Endothelial cell of umbilical vein (primary cell): ENCODE measurements around the gene VSIR. TPM values are rescaled to one million over a fixed set of nuclear protein-coding genes. Genes with fewer than 3 reads are reported as not detected.

Experiments used
- BruUV-seq: library from RNA; stranded (reverse); fragments of 400-500 nt; replicated peaks from 2 replicates; lab custom pipeline; 2021; lab: Mats Ljungman, UMichigan
- CTCF ChIA-PET: fragments of 300-600, 350-600 bp; sonication (Branson Sonifier 250); formaldehyde crosslinking; loops from one replicate; lab custom pipeline; 2021; ENCODE audit warnings: antibody characterized with exemption, inconsistent platforms; lab: Charles Lee
- POLR2A ChIA-PET: fragments of 300-600, 350-600 bp; sonication (Branson Sonifier 250); formaldehyde crosslinking; loops from one replicate; lab custom pipeline; 2021; ENCODE audit warnings: antibody characterized with exemption, inconsistent platforms; lab: Charles Lee
- DNase-seq: peaks from one replicate; pipeline ENCODE4 v3.0.0-alpha.2; 2011; ENCODE audit warnings: low read depth, low spot score
- FAIRE-seq: peaks from 2 replicates; lab custom pipeline; 2011; peaks lifted over from hg19 to GRCh38; lab: Jason Lieb, UNC
- H2AFZ ChIP-seq: 2 replicates; pipeline ENCODE4 v1.6.0; 2012; ENCODE audit warnings: low read depth, low read length, control low read depth, inconsistent platforms
- H3K27ac ChIP-seq: 2 replicates; pipeline ENCODE4 v1.5.1; 2011; ENCODE audit warnings: low read depth, mild to moderate bottlenecking, control low read depth, low read length, moderate library complexity; ENCODE audit not compliant: insufficient read depth
- H3K27me3 ChIP-seq, 2 experiments: 2 replicates each; pipeline versions ENCODE4 v1.6.0 to v1.6.1; 2011; ENCODE audit warnings: low read length in 2 of 2, mixed read lengths in 1 of 2; ENCODE audit not compliant: control insufficient read depth in 2 of 2, insufficient read depth in 2 of 2
- H3K36me3 ChIP-seq, 2 experiments: 2 replicates in 1 of 2; 3 replicates in 1 of 2; pipeline ENCODE4 v1.5.1; 2011; ENCODE audit warnings: low read length in 2 of 2, mild to moderate bottlenecking in 1 of 2, moderate library complexity in 1 of 2; ENCODE audit not compliant: control insufficient read depth in 2 of 2, insufficient read depth in 2 of 2; ENCODE audit errors: extremely low read depth in 1 of 2
- H3K4me1 ChIP-seq: 3 replicates; pipeline ENCODE4 v1.5.1; 2011; ENCODE audit warnings: mild to moderate bottlenecking, low read length; ENCODE audit not compliant: control insufficient read depth, insufficient read depth; ENCODE audit errors: extremely low read depth
- H3K4me2 ChIP-seq: 2 replicates; pipeline ENCODE4 v1.6.1; 2011; ENCODE audit warnings: low read length, control low read depth, mixed read lengths; ENCODE audit not compliant: insufficient read depth
- H3K4me3 ChIP-seq, 3 experiments: fragments of 200-600 bp in 1 of 3; sonication (generic), shearing (Covaris generic) in 1 of 3; replicated peaks in 1 of 3; 2 replicates each; pipeline ENCODE4 v1.5.1; 2011 to 2016; ENCODE audit warnings: control low read depth in 3 of 3, low read length in 3 of 3, mild to moderate bottlenecking in 2 of 3, inconsistent platforms in 1 of 3, low read depth in 1 of 3, moderate library complexity in 1 of 3; ENCODE audit not compliant: insufficient read depth in 1 of 3
- H3K79me2 ChIP-seq: 2 replicates; pipeline ENCODE4 v1.6.0; 2012; ENCODE audit warnings: low read length, inconsistent platforms; ENCODE audit not compliant: control insufficient read depth, insufficient read depth
- H3K9ac ChIP-seq: replicated peaks from 2 replicates; pipeline ENCODE3; 2011; ENCODE audit warnings: low read length, control low read depth; ENCODE audit not compliant: insufficient read depth; ENCODE audit errors: extremely low read depth
- H3K9me1 ChIP-seq: replicated peaks from 3 replicates; pipeline ENCODE4 v1.6.0; 2011; ENCODE audit warnings: mild to moderate bottlenecking, low read length; ENCODE audit not compliant: control insufficient read depth, insufficient read depth; ENCODE audit errors: extremely low read depth
- H3K9me3 ChIP-seq: replicated peaks from 2 replicates; pipeline ENCODE4 v1.5.1; 2012; ENCODE audit warnings: low read length, inconsistent platforms; ENCODE audit not compliant: control insufficient read depth, insufficient read depth
- H4K20me1 ChIP-seq: replicated peaks from 2 replicates; pipeline ENCODE3; 2011; ENCODE audit warnings: mild to moderate bottlenecking, low read length; ENCODE audit not compliant: control insufficient read depth, insufficient read depth; ENCODE audit errors: extremely low read depth
- CTCF ChIP-seq, 2 donors: IDR thresholded peaks; 1 replicate in 1 of 2; 2 replicates in 1 of 2; pipeline ENCODE4 v1.5.1; 2011; ENCODE audit warnings: low read length in 2 of 2, mild to moderate bottlenecking in 2 of 2, moderate library complexity in 2 of 2, control low read depth in 1 of 2, inconsistent platforms in 1 of 2, low read depth in 1 of 2; ENCODE audit not compliant: insufficient read depth in 1 of 2; ENCODE audit errors: extremely low read depth in 1 of 2
- EZH2 ChIP-seq: IDR thresholded peaks from 2 replicates; pipeline ENCODE4 v1.6.1; 2012; ENCODE audit warnings: borderline replicate concordance, low read depth, mild to moderate bottlenecking, moderate library complexity, low read length, inconsistent platforms; ENCODE audit not compliant: severe bottlenecking
- FOS ChIP-seq: IDR thresholded peaks from 2 replicates; pipeline ENCODE4 v1.6.1; 2011; ENCODE audit warnings: mild to moderate bottlenecking, low read length, moderate library complexity, borderline replicate concordance; ENCODE audit not compliant: insufficient read depth
- GATA2 ChIP-seq: IDR thresholded peaks from 2 replicates; pipeline ENCODE4 v1.7.0; 2011; ENCODE audit warnings: low read depth, mild to moderate bottlenecking, moderate library complexity, mixed read lengths, low read length; ENCODE audit not compliant: insufficient read length, insufficient read depth
- JUN ChIP-seq: IDR thresholded peaks from 2 replicates; pipeline ENCODE4 v1.6.1; 2011; ENCODE audit warnings: borderline replicate concordance, low read depth; ENCODE audit not compliant: insufficient read length, insufficient read depth
- MYC ChIP-seq: IDR thresholded peaks from one replicate; pipeline ENCODE4 v1.6.1; 2011; ENCODE audit warnings: mild to moderate bottlenecking, low read depth, low read length
- POLR2A ChIP-seq: IDR thresholded peaks from 2 replicates; pipeline ENCODE4 v1.6.1; 2012; ENCODE audit warnings: low read depth, mild to moderate bottlenecking, control low read depth, low read length
- POLR2AphosphoS5 ChIP-seq: IDR thresholded peaks from 2 replicates; pipeline ENCODE4 v1.6.1; 2012; ENCODE audit warnings: low read depth, mild to moderate bottlenecking, control low read depth, low read length, moderate library complexity; ENCODE audit not compliant: insufficient read depth
- dilution Hi-C: fragments of 300-500 bp; cut with MboI; formaldehyde crosslinking; loops from one replicate; pipeline ENCODE4 v1.15.0; 2019; ENCODE audit warnings: low sequenced_read_pairs; ENCODE audit not compliant: extremely low pct_ligation_motif_present
- intact Hi-C: fragments of 100-400 bp; cut with micrococcal nuclease; formaldehyde crosslinking; loops from one replicate; pipeline ENCODE4 v1.10.0; 2022
- polyA plus RNA-seq, 4 experiments: library from polyadenylated mRNA; depleted of rRNA in 3 of 4; stranded (reverse) in 3 of 4; unstranded in 1 of 4; fragments of >200 nt; gene quantifications; 2 replicates each; pipeline versions ENCODE4 v1.2.1 to v1.2.3, GENCODE V29; 2011 to 2012; ENCODE audit warnings: missing spikeins in 1 of 4
- total RNA-seq: library from RNA; stranded (reverse); gene quantifications from 2 replicates; pipeline ENCODE4 v1.2.3, GENCODE V29; 2021
- TF ChIP-seq, protein P1 (sequence below): IDR thresholded peaks from 2 replicates; pipeline ENCODE4 v1.6.1; 2011; ENCODE audit not compliant: insufficient read depth, insufficient read length

VSIR gene
- total and polyA plus RNA-seq, 2 donors (not counting 3 experiments of a cell fraction or from before 2014, with no cell fraction given): 4.9 to 6.3 TPM

DNA sequence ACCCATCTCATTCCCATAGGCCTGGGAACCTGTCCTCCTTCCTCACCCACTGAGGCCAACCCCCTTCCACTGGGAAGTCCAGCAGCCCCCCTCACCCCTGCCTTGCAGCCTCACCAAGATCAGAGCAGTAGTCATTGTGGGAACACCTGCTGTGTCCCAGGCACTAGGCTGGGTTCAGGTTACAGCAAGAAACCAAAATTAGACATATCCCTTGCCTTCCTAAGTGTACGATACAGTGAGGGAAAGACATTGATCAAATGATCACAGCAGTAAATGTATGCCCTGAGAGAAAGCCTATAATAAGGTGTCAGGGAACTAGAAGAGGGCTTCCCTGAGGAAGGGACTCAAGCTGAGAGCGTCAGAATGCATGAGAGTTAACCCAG lies 36.8 kb downstream of the VSIR start:
- no TSS peak for BruUV-seq
- intact Hi-C loops (no loop called here), dilution Hi-C loops (no loop called here)
- H4K20me1 ChIP-seq: no peaks in the 10 kb centered on the region
- H3K36me3 ChIP-seq: no peaks in the 10 kb centered on the region
- no peak overlapping the region for H3K27ac ChIP-seq
- H3K79me2 ChIP-seq: no peaks in the 10 kb centered on the region
- H2AFZ ChIP-seq: no peak overlapping the region
- H3K9me3 ChIP-seq: no peaks in the 10 kb centered on the region
- CTCF ChIA-PET: interaction anchor here (1.9 kb wide), 1 partner anchor 8 kb away, joined by 5 read pairs; no protein-coding TSS in a partner anchor
- no peak for DNase-seq
- no peaks in the 10 kb centered on the region for H3K4me1 ChIP-seq
- H3K9ac ChIP-seq: no peak overlapping the region
- POLR2A ChIA-PET: no interaction called here
- no peak for TF ChIP-seq POLR2AphosphoS5
- no peak for TF ChIP-seq FOS
- no peak for TF ChIP-seq POLR2A
- TF ChIP-seq JUN: no peak
- TF ChIP-seq, protein P1, sequence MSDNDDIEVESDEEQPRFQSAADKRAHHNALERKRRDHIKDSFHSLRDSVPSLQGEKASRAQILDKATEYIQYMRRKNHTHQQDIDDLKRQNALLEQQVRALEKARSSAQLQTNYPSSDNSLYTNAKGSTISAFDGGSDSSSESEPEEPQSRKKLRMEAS: no peak
- TF ChIP-seq EZH2: no peak
- TF ChIP-seq CTCF (IDR thresholded peaks at IDR 0.05; ENCODE audit: extremely low read depth in 1 of 2, insufficient read depth in 1 of 2, low read depth in 1 of 2, low read length in 2 of 2): no peak
- TF ChIP-seq MYC: no peak
- no peak for TF ChIP-seq GATA2
- H3K27me3 ChIP-seq: peaks cover 0 to 6% of the 10 kb centered on the region in 2 experiments
- FAIRE-seq: no peak
- no peak overlapping the region for H3K4me2 ChIP-seq
- no peak overlapping the region for H3K4me3 ChIP-seq
- H3K9me1 ChIP-seq: no peaks in the 10 kb centered on the region
